ENCODE measurements around the gene PPFIBP1. TPM values are rescaled to one million over a fixed set of nuclear protein-coding genes. Genes with fewer than 3 reads are reported as not detected.

The PPFIBP1 gene
- total RNA-seq, 1 donor from 2014 or later = 56.4 TPM

- Histone ChIP-seq H3K36me3 (no peaks in the 10 kb centered on the region), H3K27me3 (no peaks in the 10 kb centered on the region), H3K4me1 (no peaks in the 10 kb centered on the region), H3K4me3 (no peak overlapping the region), H3K9me3 (no peaks in the 10 kb centered on the region), H3K27ac (no peak overlapping the region)
- intact Hi-C loops (cut with DNase I) = no loop called here
- TF ChIP-seq, protein P1, sequence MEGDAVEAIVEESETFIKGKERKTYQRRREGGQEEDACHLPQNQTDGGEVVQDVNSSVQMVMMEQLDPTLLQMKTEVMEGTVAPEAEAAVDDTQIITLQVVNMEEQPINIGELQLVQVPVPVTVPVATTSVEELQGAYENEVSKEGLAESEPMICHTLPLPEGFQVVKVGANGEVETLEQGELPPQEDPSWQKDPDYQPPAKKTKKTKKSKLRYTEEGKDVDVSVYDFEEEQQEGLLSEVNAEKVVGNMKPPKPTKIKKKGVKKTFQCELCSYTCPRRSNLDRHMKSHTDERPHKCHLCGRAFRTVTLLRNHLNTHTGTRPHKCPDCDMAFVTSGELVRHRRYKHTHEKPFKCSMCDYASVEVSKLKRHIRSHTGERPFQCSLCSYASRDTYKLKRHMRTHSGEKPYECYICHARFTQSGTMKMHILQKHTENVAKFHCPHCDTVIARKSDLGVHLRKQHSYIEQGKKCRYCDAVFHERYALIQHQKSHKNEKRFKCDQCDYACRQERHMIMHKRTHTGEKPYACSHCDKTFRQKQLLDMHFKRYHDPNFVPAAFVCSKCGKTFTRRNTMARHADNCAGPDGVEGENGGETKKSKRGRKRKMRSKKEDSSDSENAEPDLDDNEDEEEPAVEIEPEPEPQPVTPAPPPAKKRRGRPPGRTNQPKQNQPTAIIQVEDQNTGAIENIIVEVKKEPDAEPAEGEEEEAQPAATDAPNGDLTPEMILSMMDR (IDR thresholded peaks at IDR 0.05) = no peak
- no peak for DNase-seq (ENCODE audit: low spot score in 2 of 2)
Observed at GRCh38 chr12:27498761-27499160, 25.2 kb upstream of the PPFIBP1 start.

DNA sequence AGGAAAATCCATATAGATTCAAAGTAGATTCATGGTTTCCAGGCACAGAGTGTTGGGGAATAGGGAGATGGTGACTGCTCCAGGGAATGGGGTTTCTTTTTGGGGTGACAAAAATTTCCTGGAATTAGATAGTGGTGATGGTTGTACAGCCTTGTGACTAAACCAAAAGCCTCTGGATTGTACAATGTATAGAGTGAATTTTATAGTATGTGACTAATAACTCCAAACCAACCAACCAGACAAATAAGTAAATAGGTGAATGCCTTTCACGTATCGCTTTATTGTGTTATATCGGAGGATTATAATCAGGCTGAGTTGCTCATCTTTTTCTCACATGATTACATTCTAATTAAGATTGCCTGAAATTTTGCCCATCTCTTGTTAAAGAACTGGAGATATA is 24.6 kb upstream of the PPFIBP1 start:
- no peak for DNase-seq (ENCODE audit: low spot score in 2 of 2)
- intact Hi-C loops (cut with DNase I) = no loop called here
- no peaks in the 10 kb centered on the region for H3K27me3 ChIP-seq
- H3K27ac ChIP-seq = no peak overlapping the region
- H3K4me3 ChIP-seq = no peak overlapping the region
- no peaks in the 10 kb centered on the region for H3K9me3 ChIP-seq
- no peaks in the 10 kb centered on the region for H3K36me3 ChIP-seq
- H3K4me1 ChIP-seq = peaks cover 0 to 2% of the 10 kb centered on the region in 2 donors
- TF ChIP-seq, protein P1 (IDR thresholded peaks at IDR 0.05) = no peak

GRCh38 chr12:27500546-27500945 is 23.5 kb upstream of the PPFIBP1 start:
- intact Hi-C loops (cut with DNase I) = no loop called here
- Histone ChIP-seq H3K27ac (no peak overlapping the region), H3K27me3 (no peaks in the 10 kb centered on the region), H3K9me3 (no peaks in the 10 kb centered on the region), H3K36me3 (no peaks in the 10 kb centered on the region), H3K4me1 (peaks cover 2 to 7% of the 10 kb centered on the region in 2 donors), H3K4me3 (no peak overlapping the region)
- no peak for DNase-seq (ENCODE audit: low spot score in 2 of 2)
- TF ChIP-seq, protein P1 (IDR thresholded peaks at IDR 0.05) = no peak

DNA sequence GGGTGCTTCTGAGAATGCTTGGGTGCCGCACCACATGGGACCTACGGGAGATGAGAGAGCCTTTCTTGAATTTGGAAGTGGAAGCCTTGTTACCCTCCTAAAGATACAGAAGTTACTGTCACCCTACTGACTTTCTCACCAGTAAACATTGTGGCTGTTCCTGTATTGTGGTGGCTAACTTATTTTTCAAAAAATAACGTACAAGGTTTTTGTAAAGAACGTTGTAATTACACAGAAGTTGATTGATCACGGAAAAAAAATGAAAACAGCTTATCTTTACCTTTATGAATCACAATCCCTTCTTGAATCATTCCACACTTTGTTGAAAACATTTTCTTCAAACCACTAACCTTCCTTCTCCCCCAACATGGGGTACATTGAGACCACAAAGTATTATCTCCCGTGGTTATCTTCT is 22.0 kb upstream of the PPFIBP1 start:
- Histone ChIP-seq H3K4me1 (peaks cover 4 to 10% of the 10 kb centered on the region in 2 donors), H3K36me3 (no peaks in the 10 kb centered on the region), H3K9me3 (no peaks in the 10 kb centered on the region), H3K27ac (no peak overlapping the region), H3K4me3 (no peak overlapping the region), H3K27me3 (no peaks in the 10 kb centered on the region)
- intact Hi-C loops (cut with DNase I) = loop anchor here (1.0 kb wide), 1 partner anchor 8 kb away; no protein-coding TSS in a partner anchor
- TF ChIP-seq, protein P1 (IDR thresholded peaks at IDR 0.05) = no peak
- DNase-seq (ENCODE audit: low spot score in 2 of 2) = no peak

DNA sequence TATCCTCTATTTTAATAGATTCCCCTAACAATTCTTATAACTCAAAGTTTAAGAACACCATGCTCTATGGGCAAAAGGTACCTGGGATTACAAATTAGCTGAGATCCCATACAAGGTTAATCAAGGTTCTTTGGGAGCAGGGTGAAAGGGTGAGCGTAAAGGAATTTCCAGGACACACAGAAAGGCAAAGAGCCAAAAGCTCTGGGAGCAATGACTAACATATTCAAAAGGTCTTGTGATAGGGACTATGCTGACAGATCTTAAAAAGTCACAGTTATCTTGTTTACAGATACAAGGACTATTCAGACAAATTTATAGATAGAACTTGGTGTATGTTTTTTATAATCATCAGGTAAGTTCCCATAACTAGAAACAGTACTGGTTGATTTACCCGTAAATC is 19.5 kb upstream of the PPFIBP1 start:
- no peak for DNase-seq (ENCODE audit: low spot score in 2 of 2)
- peaks cover 4 to 10% of the 10 kb centered on the region in 2 donors for H3K4me1 ChIP-seq
- intact Hi-C loops (cut with DNase I) = no loop called here
- TF ChIP-seq, protein P1 (IDR thresholded peaks at IDR 0.05) = no peak
- H3K4me3 ChIP-seq = no peak overlapping the region
- no peaks in the 10 kb centered on the region for H3K36me3 ChIP-seq
- H3K9me3 ChIP-seq = no peaks in the 10 kb centered on the region
- peak overlapping the region; percentile 63 to 79 for H3K27ac ChIP-seq
- no peaks in the 10 kb centered on the region for H3K27me3 ChIP-seq

DNA sequence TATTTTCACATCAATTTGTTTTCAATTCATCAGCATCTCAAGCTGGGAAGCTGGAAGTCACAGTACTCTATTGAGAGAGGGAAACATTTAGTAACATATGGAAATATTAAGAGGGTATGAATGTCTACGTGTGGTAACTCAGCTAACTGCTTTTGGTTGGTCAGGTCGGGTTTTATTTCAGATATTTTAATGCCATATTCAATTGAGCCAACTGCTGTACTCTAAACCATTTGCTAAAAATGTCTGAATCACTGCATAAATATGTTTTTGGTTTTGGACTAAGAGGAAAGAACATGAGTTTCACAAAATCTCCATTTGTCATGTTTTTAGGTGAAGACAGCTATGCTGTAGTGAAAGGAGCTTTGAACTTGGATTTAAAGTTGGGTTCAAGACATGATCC is 18.9 kb upstream of the PPFIBP1 start:
- Histone ChIP-seq H3K27ac (peak overlapping the region; percentile 63 to 79), H3K36me3 (no peaks in the 10 kb centered on the region), H3K27me3 (no peaks in the 10 kb centered on the region), H3K9me3 (no peaks in the 10 kb centered on the region), H3K4me3 (no peak overlapping the region), H3K4me1 (peaks cover 4 to 10% of the 10 kb centered on the region in 2 donors)
- TF ChIP-seq, protein P1 (IDR thresholded peaks at IDR 0.05) = no peak
- no peak for DNase-seq (ENCODE audit: low spot score in 2 of 2)
- intact Hi-C loops (cut with DNase I) = no loop called here
